Fibroblast of skin of right quadriceps (primary cell): ENCODE measurements around the gene DTD1.

Experiments
- DNase-seq: peaks from one replicate; pipeline ENCODE4 v3.0.0-alpha.2; 2013

The DTD1 gene

GRCh38 chr20:18666803-18667415 is 79.1 kb downstream of the DTD1 start:
- no peak for DNase-seq

DNA sequence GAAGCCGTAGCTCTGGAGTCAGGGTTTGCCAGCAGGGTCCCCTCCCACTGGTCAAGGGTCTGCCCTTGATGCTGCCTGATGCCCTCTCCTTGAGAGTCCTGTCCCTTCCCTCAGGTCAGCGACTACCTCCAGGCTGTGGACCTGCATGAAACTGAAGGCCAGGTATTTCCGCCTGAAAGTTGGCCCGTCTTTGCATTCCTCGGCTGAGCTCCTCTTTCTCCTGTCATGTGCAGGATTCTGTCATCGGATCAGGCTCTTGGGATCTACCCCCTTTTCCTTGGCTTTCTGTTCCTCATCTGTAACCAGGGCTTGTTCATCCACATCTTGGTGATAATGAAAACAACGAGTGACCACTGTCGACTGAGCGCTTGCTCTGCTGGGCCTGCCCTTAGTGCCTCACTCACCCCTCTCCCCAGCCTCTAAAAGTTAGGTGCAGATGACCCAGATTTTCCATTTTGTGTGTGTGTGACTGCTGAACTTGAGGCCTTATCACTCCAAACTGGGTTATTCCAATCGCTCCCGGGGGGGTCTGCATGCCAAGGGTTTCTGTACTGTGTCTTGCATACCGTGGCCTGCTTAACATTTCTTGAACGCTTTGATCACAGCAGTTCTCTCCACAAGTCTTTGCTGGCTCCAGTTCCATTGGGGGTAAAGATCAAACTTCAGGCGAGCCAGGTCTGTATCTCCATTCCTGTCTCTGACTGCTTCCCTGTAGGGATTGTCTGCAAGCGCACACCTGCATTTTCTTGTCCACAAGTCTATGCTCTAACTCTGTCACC is 81.6 kb downstream of the DTD1 start:
- peak; percentile 11 for DNase-seq

DNA sequence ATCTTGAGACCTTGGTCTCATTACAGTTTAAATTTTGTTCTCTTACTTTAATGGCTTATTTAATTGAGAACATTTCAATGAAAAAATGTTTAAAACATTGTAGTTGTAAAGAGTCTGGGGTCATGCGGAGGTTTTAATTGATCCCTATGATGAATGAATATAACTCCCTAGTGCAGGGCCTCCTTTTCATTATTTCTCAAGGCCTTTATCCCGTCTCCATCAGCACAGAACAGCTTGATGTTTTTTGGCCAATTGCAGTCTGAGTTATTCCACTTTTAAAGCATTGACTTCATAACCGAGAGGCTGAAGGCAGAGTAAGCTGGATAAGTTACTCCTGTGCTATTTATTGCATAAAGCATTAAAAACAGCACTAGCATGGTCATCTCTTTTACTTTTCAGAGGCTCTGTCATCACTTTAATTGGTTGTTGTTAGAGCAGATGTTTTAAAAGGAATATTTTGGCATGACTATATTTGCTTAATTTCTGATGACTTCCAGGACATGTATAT is 83.4 kb downstream of the DTD1 start:
- DNase-seq = no peak

GRCh38 chr20:18672834-18673233 is 85.0 kb downstream of the DTD1 start:
- DNase-seq = no peak

DNA sequence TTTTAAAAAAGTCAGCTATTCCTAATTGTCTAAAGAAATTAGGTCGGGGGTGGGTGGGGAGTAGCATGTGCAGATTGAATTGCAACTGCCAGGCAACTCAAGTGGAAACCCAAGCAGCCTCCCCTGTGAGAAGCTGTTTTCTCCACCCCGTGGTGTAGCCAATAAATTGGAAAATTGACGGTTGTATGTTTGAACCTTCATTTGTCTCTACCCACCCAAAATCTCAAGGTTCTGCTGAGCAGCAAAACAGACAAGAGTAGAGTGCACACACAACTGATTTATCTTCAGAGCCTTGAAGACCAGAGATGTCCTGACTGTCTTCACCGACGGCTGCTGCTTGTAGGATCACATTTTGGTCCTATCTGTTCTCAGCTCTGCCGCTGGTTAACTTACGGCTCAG is 88.5 kb downstream of the DTD1 start:
- DNase-seq = no peak

DNA sequence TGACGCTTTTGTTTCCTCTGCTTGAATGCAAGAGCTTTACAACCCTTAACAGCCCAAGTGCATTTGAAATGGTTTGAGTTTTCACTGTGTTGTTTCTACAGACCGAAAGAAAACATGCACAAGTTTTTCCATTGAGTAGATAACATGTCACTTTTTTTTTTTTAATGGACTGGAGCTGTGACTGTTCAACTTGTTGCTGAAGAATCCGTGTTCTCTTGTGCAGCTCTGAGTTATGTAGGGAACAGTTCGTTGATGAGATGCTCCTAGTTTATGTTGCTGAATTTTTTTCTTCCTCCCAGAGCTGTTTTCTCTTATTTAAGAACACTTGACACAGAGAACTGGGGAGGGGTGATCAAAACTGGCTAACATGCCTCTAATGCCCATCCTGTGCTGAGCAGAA is 89.3 kb downstream of the DTD1 start:
- no peak for DNase-seq

DNA sequence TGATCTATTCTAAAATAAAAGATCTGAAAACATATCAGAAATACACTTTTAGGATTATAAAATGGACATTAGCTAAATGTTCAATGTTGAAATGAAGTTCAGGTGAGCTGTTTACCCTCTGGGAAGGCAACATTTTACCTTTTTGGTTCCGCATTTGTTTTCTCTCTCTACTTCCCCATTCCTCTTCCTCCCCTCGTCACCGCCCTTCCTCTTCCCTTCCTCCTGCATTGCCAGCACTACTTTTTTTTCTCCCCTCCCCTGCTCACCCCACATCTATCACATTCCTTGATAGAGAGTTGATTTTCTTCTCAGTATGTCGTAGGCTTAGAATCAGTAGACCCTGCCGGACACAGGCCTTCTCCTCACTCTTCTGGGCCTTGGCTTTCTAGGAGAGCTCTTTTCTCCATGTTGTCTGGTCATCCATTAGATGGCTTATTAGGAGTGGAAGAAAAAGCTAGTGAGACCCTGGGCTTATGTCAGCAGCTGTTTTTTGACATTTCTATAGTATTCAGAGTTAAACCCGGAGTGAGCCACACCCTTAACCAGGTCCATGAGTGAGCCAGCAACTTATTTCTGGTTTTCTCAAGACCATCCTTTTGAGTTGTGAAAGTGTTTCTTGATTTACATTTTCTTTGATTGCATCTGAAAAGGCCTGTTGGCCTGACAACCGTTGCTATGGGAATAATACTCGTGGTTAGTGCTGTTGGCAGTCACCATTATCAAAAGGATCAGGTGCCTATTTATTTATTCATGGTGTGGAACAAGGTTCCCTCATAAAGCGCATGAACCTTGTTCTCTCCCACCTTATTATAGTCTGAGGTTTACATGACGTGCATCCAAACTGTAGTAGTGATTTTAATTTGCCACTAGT is 90.9 kb downstream of the DTD1 start:
- no peak for DNase-seq

DNA sequence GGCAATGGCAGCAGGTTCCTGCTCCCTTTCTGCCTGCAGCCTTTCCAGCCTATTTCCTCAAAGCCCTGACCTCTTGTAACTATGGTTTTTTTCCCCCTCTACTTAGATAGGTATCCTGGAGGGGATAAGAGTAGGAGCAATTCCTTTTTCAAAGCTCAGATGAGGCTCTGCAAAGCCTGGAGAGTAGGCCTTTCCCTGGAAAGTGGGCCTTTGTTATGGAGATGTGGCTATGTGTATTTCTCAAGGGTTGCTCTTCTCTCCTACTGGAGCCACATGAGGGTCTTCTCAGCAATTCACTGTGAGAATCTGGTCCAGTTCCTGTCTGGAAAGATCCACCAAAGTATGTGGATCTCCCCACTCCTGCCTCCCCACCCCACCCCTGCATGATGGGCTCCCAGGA is 96.0 kb downstream of the DTD1 start:
- no peak for DNase-seq

DNA sequence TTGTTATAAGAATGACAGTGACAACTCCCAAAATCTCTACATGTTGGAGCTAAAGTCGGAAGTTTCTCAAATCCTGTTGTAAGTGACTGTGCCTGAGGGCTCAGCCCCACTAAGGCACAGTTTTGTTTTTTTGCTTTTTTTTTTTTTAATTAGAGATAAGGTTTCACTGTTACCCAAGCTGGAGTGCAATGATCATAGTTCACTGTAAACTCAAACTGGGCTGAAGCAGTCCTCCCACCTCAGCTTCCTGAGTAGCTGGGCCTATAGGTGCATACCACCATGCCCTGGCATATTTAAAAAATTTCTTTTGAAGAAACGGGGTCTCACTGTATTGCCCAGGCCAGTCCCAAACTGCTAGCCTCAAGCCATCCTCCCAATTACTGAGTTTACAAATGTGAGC is 96.9 kb downstream of the DTD1 start:
- DNase-seq = no peak

GRCh38 chr20:18685406-18685805 is 97.6 kb downstream of the DTD1 start:
- no peak for DNase-seq

DNA sequence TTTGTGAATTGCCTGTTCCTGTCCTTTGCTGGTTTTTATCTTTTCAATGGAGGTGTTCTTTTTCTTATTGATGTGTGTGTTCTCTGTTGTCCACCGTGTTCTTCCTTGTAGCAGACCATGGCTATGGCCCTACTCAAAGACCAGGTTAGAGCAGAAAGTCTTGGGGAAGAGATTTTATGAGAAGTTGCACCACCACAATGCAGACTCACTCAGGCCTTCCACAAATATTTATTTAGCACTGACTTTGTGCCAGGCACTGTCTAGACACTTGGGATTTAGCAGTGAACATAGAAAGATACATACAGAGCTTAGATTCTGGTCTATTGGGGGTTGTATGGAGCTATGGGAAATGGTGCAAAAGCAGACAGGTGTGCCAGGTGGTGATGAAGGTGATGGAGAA is 98.8 kb downstream of the DTD1 start:
- DNase-seq = no peak

DNA sequence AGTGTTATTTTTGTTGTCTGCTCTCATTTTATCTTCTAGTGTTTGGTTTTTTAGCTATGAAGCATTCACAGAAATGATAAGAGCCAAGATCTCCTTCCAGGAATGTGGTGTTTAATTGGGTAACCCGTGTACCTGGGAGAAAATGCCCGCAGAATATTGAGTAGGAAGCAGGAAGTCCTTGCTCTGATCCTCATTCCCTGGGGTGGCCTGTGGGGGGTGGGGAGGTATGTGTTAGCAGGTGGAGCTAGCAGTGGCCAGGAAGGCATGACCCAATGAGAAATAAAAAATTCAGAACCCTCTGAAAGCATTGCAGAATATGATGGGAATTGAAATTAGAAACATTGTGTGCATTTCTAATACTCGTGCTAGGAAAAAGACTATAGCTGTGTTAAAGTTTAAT is 100.8 kb downstream of the DTD1 start:
- no peak for DNase-seq

GRCh38 chr20:18689557-18689956 is 101.7 kb downstream of the DTD1 start:
- DNase-seq = no peak

DNA sequence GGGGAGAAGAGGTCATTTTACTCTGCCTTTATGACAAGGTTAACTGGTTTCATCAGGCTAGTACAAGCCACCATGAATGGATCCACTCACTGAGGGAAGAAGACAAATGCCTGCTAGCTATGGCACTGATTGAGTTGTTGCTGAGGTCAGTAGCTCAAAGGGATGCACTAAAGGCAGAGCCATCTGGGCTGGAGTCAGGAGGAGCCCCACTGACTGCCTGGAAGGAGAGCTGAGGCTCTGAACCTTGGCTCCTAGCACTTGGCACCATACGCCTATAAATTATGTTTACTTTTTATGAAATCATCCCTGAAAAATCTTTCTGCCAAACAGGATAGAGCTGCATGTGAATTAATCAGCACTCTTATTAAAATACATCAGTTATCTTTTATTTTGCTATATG is 104.6 kb downstream of the DTD1 start:
- DNase-seq = no peak

GRCh38 chr20:18694071-18694470 is 106.2 kb downstream of the DTD1 start:
- no peak for DNase-seq

- DNase-seq = no peak
Observed at GRCh38 chr20:18695175-18695574, 107.3 kb downstream of the DTD1 start.

GRCh38 chr20:18698735-18699380 is 111.0 kb downstream of the DTD1 start:
- no peak for DNase-seq

DNA sequence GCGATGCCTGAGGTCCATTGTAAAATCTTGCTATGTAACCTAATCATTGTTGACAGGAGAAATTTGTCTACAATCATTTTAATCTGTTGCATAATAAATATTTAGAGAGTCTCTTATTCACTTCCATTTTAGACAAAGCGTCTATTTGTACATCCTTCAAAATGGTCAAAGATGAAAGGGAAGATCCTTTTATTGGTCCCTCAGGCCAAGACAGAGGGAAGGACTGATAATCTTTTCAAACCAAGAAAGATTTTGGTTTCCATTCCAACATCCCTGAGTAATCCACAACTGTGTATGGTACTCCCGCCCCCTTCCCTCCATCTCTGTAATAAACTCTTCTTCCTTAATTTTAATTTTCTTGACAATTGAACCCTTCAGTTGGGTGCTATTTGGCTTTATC is 114.1 kb downstream of the DTD1 start:
- DNase-seq = no peak

GRCh38 chr20:18702736-18703135 is 114.9 kb downstream of the DTD1 start:
- peak; percentile 7 for DNase-seq

DNA sequence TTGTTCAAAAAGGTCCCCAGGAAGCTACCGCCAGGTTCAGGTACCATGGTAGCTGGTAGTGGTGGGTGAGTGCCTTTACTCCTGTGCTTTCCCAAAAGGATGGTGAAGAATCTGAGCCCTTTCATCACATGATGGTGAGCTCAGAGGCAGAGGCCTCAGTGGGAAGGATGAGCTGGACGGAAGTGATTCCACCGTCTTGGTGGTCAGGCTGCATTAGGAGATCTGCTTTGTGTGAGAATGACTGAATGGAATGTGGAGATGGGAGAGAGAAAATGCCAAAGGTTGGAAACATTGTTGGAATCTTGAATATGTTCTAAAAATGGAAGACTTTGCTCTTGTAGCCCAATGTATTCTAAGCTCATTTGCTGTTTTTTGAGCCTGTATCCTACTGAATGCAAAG is 117.6 kb downstream of the DTD1 start:
- DNase-seq = peak; percentile 89

GRCh38 chr20:18705910-18706309 is 118.1 kb downstream of the DTD1 start:
- DNase-seq = peak; percentile 23

GRCh38 chr20:18712131-18712530 is 124.3 kb downstream of the DTD1 start:
- peak; percentile 9 for DNase-seq

DNA sequence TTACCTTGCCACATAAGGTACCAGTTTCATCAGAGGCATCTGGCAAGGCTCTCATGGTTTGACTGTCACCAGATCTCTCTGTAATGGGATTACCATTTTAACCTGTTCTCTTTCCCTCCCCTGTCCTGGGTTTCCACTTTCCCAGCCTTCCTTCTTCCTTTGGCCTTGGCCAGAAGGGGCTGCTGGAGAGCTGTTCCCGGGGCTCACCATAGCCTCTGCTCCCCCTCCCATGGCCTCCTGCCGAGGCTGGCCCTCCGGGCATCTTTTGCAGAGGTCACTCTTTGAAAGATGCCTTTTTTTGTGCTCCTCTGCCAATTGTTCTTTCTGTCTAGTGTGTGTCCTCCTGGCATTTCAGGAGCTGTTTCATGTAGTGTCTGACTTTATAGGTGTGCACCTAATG is 125.0 kb downstream of the DTD1 start:
- no peak for DNase-seq
